Subcutaneous adipose tissue (tissue), 4 donors: Measurements from ENCODE around the gene S100A7A. TPM values are rescaled to one million over a fixed set of nuclear protein-coding genes. Genes with fewer than 3 reads are reported as not detected.

Experiments used
- CTCF ChIP-seq: fragments of 450-650 bp; IDR thresholded peaks from one replicate; pipeline ENCODE4 v1.5.1; 2016; ENCODE audit warnings: low read depth, mild to moderate bottlenecking, control low read depth, antibody characterized with exemption, moderate library complexity
- total RNA-seq, 4 donors: library from RNA; depleted of rRNA; stranded (reverse); fragments of >200 nt; gene quantifications; one replicate each; pipeline ENCODE4 v1.1.0, GENCODE V29; 2016

Gene S100A7A
- total RNA-seq, 4 donors from 2014 or later = not detected

- TF ChIP-seq CTCF = no peak
These were observed 40.8 kb upstream of the S100A7A start, which contains the start of gene S100A12 for GRCh38 chr1:153375511-153375910. S100A12 (minus strand) TSS chr1:153375621; CDS start chr1:153374592, 1,029 bp downstream.

GRCh38 chr1:153379591-153379990 lies 36.7 kb upstream of the S100A7A start:
- no peak for TF ChIP-seq CTCF

GRCh38 chr1:153380711-153381110 lies 35.6 kb upstream of the S100A7A start:
- TF ChIP-seq CTCF = no peak

- no peak for TF ChIP-seq CTCF
These were observed 31.3 kb upstream of the S100A7A start for GRCh38 chr1:153384958-153385580.

GRCh38 chr1:153386500-153386901 lies 29.8 kb upstream of the S100A7A start:
- no peak for TF ChIP-seq CTCF

GRCh38 chr1:153387001-153387400 lies 29.3 kb upstream of the S100A7A start:
- TF ChIP-seq CTCF = no peak

GRCh38 chr1:153387785-153388184 lies 28.5 kb upstream of the S100A7A start:
- no peak for TF ChIP-seq CTCF
